Right lobe of liver (tissue), 4 donors: ENCODE measurements around the gene IL1F10.

Experiments used
- CTCF ChIP-seq, 4 donors: fragments of 200-600 bp in 3 of 4; fragments of 450-650 bp in 1 of 4; IDR thresholded peaks; one replicate each; pipeline versions ENCODE4 v1.5.1 to v1.8.0; 2016 to 2022; ENCODE audit warnings: antibody characterized with exemption in 4 of 4, mild to moderate bottlenecking in 2 of 4
- POLR2A ChIP-seq: fragments of 450-650 bp; IDR thresholded peaks from one replicate; pipeline ENCODE4 v1.6.1; 2017; ENCODE audit warnings: antibody characterized with exemption, mild to moderate bottlenecking
- donor health status: DM: no; HTN: no; CAD: no.
- donor health status: DM: no; HTN: no; CAD: no.
- donor health status: DM: no; HTN: yes; CAD: no.

- TF ChIP-seq CTCF (IDR thresholded peaks at IDR 0.05) (no peak), POLR2A (no peak)
Observed at GRCh38 chr2:113058411-113058994, 9.3 kb upstream of the IL1F10 start.
